Dermis blood vessel endothelial cell (primary cell): ENCODE measurements around the gene PLPPR1. TPM values are rescaled to one million over a fixed set of nuclear protein-coding genes. Genes with fewer than 3 reads are reported as not detected.
"Not testable (repeated sequence)": the region's sequence is repeated elsewhere in the genome, so short reads cannot be mapped to it uniquely, and the experiment has no call there.

ENCODE experiments used
- DNase-seq: peaks from one replicate; pipeline ENCODE4 v3.0.0; 2010
- total RNA-seq: library from RNA; depleted of rRNA; stranded (reverse); fragments of >200 nt; gene quantifications from 2 replicates; pipeline ENCODE4 v1.2.3, GENCODE V29; 2014

PLPPR1 gene
- total RNA-seq, 1 donor from 2014 or later = not detected

DNA sequence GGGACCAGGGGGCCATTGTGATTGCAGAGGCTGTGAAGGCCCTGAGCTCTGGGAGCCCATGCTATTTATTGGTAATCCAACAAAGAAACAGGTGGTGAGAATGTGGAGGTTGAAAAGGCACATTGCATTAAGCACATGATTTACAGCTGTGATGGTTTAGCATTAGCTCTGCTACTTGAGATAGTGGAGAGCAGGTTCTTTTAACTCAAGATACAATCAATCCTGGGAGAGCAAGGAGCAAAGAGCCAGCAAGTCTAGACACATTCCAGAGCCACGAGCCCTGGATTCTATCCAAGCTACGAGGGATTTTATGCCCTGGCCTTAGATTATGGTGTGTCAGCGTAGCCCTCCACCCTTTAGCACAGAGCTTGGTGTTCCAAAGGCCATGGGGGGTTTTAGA is 98.8 kb downstream of the PLPPR1 start:
- DNase-seq = not testable (repeated sequence)

DNA sequence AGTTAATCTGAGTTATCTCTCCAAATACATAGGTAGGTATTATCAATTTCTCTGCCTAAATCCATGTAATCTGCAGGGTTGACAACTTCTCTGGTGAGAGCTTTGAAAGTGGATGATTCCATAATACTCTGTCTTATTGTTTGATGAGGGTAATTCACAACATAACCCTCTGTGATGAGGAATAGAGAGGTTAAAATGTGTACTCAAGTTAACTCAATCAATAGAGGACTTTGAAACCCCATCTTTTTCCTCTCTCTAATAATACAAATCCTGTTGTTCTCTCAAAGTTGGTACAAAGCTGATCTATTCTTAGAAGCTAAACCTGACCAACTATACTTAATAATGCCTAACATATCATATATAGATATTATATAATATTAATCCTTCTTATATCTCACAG is 100.1 kb downstream of the PLPPR1 start:
- no peak for DNase-seq

DNA sequence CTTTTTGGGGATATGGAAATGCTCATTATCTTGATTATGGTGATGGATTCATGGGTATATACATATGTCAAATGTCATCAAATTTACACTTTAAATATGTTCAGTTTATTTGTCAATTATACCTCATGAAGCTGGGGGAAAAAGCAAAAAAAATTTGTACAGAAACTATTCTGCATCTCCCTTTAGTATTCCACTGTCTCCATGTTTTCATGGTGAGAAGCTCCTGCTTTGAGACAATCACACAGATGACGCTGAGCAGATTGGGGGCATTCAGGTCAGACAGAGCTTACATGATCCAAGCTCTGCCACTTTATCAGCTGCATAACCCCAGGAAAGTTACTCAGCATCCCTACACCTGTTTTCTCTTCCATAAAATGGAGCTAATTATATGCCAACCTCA is 101.5 kb downstream of the PLPPR1 start:
- DNase-seq = no peak

DNA sequence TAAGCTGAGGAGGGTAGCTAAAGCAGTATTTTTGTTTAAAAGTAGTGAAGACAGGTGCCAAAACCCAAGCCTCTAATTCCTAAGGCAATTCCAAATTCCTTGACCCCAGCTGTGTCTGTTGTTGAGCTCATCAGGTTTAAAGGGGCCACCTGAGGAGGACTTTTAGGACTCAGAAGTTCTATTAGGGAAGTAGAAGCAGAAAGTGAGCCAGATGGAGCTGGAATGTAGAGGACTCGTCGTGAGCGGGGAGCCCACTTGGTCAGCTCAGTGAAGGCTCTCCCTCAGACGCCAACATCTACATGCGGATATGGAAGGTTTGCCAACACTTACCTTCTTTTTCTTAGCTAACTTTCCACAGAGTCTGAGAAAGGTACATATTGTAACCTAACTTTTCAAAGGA is 102.8 kb downstream of the PLPPR1 start:
- DNase-seq = no peak

DNA sequence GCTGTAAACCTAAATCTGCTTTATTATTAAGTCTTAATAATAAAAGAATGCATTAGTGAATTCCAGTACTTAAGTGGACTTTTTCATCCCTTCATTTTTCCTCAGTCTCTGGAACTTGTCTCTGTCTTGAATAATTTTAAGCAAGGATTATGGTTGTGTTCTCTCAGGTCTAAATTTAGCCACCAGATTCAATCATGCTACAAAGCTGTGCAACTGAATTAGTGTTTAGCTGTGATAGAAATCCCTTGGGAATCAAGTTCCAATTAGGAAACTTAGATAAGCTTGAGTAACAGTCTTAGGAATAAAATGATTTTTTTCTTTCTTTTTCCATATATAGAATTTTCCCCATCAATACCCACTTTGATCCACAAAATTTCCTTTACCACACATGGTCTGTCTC is 104.3 kb downstream of the PLPPR1 start:
- no peak for DNase-seq

DNA sequence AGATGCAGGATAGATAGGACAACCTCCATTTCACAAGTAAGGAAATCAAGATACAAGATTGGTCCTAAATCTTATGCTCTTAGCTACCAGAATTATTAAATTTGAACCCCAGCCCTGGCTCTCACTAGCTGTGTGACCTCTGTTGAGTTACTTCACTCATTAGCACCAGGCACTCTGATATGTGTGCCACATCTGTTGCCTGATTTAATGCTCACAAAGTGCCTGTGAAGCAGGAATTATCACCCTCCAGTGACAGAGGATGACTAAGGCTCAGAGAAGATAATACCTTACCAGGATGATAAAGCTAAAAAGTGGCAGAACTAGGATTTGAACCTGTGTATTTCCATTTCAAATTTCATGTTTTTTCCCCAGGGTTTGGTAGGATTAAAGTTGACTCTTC is 110.0 kb downstream of the PLPPR1 start:
- DNase-seq = no peak

DNA sequence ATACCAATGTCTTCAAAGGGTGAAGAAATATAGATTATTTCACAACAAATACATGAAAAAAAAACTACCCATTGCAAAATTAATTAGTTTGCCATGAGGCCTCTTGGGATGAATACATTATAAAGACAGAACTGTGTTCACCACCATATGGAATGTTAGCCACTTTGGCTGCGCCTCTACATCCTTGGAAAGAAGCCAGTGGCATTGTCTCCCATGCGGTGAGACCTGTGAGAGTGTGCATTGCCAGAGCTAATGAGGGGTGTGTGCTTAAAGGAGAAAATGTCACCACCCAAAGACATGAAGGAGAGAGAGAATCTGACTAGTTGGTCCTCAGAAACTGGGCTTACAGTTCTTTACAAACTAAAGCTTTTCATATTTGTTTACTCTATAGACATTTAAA is 110.6 kb downstream of the PLPPR1 start:
- DNase-seq = no peak

DNA sequence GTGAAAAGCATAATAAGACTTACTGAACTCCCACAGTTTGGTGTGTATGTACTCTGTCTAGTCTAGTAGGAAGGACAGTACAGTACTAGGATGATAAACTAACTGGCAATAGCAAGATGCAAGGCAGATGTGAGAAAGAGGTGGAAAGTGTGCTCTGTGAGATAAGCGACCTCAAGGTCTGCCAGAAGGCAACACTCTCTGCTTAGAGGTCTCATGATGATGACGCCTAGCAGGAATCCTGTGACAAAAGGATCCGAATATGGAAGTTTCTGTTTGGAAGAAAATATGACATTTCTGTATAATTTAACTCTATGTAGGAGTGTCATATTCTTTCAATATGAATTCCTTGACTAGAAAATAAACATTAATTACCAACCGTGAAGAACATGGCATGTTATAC is 112.2 kb downstream of the PLPPR1 start:
- no peak for DNase-seq

DNA sequence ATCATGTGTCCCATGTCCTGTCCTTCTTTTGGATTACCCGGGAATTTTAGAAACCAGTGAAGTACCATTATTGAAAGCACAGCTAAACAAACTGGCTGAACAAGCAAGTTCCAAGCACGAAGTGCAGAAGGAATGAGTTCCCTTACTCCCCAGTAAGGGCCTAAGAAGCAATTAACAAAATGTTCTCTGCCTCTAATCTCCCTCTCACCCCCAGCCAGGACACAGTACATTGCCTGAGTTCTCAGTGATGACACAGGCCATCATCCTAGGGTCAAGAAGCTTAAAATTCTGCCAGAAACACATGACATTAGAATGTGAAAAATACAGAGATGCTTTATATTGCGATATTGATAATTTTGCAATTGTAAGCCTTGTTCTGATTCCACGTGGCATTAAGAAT is 118.0 kb downstream of the PLPPR1 start:
- no peak for DNase-seq

DNA sequence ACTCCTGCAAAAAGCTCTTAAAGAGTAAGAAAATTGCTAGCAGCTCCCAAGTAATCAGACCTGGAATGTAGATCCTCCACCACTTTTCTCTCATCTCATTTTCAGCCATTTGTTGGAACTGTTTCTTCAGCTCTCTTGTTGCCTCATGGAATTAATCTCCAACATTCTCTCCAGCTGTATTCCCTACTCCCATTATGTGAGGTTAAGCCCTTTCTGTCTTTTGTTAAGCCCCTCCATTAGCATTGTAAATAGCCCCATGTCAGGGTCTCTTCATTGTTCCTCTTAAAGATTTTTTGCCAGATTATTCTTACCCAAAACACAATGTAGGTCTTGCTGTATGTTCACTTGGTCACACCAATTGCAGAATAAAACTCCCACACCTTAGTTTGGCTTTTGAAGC is 119.8 kb downstream of the PLPPR1 start:
- DNase-seq = no peak

DNA sequence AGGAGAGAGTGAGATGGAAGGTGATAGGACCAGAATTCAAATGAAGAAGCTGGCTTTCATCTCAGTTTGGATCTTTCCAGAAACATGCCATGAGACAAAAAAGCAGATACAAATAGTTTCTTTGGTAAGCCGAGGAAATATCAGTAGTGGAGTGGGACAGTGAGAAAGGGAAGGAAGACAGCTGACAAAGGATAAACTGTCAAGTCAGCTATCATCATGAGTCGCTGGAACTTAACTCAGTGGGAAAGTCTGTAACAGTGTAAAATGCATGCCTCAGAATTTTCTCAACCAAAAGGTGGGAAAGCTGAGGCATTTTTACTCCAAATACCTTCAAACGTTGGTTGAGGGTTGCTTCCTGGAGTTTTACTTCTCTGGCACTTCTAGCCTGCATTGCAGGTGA is 129.8 kb downstream of the PLPPR1 start:
- no peak for DNase-seq

DNA sequence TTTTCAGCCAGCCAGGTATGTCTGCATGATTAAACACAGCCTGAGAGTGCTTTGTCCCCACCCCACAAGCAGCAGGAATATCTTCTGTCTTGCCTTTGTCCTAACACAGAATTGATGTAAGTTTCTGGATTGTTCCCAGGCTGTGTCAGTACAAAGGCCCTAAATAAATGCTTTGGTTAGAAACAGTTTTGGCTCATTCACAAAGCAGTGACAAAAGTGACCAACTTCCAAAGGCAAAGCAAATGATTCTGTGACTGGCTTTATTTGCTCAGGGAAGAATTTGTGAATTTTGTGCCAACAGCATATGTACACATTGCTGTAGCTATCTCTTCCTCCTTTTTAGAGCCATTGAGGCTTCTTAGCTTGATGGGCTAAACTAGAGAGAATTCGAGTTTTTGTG is 133.7 kb downstream of the PLPPR1 start:
- DNase-seq = no peak

DNA sequence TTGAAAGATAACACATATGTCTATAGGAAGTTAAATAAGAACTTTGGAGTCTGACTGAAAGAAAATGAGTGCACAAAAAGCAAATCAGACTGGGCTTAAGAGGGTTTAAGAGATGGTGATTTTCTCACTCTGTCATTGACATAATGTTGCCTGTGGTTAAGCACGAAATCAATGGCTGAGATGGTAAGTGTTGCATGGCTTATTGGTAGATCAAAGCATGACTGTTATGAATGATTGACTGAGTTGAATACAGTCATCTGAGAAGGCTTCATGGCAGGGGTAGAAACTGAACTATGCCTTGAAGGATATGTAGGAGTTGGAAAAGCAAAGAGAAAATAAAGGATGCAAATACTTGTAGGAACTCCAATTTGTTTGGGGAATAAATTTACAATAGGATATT is 136.6 kb downstream of the PLPPR1 start:
- DNase-seq = no peak

DNA sequence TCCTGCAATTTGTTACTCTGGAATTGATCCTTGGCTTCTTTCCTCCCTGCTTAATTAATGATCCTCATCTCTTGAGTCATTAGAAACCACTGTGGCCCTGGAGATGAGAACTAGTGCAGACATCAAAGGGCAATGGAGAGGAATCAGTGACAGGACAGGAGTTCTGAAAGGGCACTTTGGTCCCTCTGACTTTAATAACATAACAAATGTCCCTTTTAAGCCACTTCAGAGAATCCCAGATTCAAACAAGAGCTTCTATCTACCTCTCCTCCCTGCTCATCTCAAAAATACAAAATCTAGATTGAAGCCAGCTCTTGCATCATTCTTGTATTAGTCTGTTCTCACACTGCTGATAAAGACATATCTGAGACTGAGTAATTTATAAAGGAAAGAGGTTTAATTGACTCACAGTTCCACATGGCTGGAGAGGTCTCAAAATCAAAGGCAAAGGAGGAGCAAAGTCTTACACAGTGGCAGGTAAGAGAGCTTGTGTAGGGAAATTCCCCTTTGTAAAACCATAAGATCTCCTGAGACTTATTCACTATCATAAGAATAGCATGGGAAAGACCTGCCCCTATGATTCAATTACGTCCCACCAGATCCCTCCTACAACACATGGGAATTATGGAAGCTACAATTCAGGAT is 139.1 kb downstream of the PLPPR1 start:
- no peak for DNase-seq

DNA sequence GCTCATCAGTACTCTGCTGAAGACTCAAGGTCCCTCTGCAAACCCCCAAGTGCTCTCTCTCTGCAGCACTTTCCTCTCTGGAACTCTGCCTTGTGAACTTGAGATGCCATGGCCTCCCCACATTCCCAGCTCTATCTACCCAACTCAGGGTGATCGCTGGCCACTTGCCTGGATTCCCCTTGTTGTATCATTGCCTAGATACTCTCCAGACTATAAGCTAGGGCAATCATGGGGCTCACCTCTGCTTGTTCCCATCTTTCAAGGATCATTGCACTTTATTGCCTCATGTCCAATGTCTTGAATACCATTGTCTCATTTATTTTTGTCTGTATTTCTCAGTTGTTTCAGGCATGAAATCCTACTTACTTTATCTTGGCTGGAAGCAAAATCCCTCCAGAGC is 144.1 kb downstream of the PLPPR1 start:
- no peak for DNase-seq

DNA sequence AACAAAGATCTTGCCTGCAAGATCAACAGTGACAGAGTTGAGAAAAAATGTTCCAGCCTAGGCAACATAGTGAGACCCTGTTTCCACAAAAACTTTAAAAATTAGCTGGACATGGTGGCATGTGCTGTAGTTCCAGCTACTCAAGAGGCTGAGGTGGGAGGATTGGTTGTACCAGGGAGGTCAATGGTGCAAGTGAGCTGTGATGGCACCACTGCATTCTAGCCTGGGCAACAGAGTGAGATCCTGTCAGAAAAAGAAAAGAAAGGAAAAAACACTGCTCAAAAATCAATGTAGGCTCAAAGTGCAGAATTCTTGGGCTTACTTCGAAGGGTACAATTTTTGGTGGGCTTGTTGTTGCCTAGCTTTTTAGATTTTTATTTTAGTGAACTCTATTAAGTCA is 145.4 kb downstream of the PLPPR1 start:
- DNase-seq = no peak

DNA sequence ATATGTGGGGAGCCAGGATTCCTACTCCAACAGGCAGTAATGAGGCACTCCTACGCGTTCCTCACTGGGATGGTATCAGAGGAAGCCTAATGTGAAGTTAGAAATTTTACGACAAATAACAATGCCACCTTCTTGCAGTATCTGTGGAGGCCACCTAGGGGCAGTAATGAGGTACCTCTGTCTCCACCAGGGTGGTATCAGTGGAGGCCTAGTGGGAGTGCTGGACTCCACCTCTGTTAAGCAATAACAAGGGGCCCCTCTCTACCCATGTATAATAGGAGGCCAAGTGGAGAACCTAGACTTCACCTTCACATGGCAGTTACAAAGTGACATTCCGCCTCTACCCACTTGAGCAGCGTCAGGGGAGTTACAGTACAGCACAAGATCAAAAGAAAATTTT is 147.9 kb downstream of the PLPPR1 start:
- DNase-seq = no peak

DNA sequence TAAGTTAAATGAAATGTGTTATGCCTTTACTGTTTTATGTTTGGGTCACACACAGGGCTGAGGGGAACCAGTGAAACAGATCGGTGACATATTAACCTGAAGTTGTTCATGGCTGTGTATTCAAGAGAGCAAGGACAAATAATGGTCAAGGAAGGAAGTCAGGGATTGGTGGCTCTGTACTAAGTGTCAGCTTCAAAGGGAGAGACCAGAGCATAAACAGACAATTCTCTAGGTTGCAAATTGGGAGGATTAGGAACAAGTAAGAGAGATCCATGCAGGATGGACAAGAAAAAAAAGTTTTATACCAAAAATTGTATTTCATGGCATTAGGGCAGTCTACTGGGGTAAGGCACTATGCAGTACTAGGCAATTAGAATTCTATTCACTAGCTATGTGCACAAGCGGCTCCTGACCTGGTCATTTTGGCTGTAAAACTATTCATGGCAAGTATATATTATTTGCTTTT is 156.3 kb downstream of the PLPPR1 start:
- DNase-seq = no peak

DNA sequence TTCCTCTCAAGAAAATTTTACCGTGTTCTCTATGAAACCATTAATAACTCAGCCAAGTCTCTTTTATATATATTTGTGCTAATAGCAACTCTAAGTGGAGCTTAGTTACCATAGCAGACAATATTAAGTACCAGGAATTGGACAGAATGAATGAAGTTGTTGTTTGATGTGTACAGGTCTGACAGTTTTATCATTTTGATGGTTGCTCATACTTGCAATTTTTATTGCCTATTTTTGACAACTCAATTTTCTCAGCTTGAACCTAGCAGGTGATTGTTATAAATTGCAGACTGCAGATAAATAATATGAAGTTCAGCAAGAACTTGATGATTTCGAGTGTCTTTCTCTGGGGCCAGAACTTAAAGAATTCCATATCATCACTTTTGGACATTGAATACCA is 163.2 kb downstream of the PLPPR1 start:
- DNase-seq = no peak

DNA sequence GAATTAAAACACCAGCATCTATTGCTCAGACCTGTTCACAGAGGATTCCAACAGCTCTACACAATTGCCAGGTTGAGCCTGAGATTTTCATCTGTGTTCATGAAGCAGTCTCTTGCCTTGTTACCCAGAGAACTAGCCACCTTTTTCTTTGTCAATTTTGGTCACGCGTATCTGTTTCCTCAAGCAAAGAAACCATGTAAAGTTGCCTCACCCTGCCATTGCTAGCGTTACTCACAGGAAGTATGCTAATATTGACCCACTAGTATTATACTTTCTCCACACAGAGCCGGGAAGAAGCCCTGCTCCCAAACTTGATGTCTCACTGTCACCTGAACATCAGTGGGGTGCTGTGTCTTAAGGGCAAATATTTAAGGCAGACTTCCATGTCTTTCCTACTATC is 168.5 kb downstream of the PLPPR1 start:
- DNase-seq = no peak

DNA sequence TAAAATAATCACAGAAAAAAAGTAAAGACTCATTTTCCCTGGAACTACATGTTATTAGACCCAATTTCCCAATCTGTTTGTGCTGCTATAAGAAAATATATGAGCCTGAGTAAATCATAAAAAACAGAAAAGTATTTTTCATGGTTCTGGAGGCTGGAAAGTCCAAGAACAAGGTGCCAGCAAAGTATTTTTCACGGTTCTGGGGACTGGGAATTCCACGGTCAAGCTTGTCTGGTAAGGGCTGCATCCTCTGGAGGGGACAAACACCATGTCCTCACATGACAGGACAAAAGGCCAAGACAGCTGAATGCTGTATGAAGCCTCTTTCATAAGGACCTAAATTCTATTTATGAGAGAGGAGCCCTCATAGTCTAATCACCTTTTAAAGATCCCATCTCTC is 172.3 kb downstream of the PLPPR1 start:
- no peak for DNase-seq

DNA sequence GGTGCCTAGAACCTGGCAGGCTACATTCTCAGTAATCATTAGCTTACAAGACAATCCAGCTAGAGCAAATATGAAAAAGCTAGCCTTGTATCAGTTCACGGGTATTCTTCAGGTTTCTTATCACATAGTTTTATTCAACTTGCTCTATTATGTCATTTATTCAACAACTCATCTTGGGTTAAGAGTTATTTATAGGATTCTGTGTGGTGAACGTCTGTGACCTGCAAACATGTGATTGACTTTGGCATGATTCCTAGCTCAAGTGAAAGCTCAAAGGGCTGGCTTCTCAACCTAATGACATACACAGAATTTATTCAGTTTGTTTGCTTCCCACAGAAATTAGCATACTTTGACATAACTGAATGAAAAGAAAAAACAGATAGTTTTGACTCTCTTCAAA is 173.1 kb downstream of the PLPPR1 start:
- DNase-seq = no peak

DNA sequence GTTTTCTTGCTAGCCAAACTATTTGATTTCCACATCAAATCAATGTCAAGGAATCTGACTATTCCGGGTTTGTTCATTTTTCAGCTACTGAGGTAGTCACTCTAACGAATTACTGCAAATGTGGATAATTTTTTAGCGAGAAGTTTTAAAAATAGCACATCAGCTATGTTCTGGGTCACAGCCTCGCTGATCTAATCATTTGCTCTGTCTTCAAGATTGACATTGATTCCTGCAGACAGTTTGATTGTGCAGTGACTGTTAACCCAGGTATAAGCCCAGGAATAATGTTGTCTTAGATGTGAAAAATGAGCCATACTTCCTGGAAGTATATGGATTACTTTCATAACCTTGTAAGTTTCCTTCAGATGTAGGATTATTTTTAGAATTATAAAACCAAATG is 181.1 kb downstream of the PLPPR1 start:
- no peak for DNase-seq

DNA sequence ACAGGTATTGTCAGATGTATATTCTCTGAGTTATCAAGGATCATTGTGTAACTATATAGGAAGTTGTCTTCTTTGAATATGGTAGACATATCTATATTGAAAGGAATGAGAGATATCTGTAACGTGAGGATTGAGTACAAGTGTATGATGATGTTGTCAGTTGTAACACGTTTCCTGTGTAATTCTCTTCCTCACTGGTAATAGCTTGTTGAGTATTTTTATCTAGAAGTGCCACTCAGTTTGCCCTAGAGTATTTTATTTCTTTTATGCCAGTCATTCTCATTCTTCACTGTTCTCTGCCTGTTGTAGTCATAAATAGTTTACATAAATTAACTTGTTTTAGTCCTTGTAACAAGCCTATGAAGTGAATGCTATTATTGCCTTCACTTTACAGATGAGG is 184.1 kb downstream of the PLPPR1 start:
- DNase-seq = no peak

DNA sequence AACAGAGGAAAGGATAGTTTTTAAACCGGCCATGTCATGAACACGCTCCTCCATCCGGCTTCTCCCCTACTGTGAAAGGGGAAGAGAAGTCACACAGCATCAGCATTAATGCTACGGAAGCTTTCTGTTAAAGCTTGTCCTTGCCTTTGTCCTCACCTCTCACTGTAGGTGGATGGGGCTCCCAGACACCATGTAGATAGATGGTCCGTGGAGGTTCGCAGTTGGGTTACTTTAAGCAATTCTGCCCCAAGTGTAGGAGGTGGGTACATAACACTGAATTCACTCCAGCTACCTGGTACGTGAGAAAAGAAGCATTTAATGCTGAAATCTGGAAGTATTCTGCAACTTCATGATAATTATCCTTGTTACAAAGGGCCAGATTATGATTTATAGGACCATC is 190.5 kb downstream of the PLPPR1 start:
- DNase-seq = no peak

DNA sequence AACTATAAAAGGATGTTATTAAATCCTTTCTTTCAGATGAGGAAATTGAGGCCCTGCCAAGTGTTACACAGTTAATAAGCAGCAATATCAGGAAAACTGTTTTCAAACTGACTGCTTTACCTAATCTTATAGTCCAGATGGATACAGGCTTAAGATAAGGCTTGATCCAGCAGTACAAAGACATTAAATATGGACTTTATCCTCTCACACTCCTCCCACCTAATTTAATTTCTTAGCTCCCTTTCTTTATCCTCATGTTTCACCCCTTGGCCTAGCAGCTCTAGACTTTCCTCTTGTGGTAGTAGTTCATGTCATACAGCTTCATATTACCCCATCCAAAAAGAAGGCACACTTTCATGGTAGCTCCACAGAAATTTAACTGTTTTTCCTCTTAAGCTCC is 191.8 kb downstream of the PLPPR1 start:
- DNase-seq = no peak
